ENCODE measurements around the gene PRR15L.

DNA sequence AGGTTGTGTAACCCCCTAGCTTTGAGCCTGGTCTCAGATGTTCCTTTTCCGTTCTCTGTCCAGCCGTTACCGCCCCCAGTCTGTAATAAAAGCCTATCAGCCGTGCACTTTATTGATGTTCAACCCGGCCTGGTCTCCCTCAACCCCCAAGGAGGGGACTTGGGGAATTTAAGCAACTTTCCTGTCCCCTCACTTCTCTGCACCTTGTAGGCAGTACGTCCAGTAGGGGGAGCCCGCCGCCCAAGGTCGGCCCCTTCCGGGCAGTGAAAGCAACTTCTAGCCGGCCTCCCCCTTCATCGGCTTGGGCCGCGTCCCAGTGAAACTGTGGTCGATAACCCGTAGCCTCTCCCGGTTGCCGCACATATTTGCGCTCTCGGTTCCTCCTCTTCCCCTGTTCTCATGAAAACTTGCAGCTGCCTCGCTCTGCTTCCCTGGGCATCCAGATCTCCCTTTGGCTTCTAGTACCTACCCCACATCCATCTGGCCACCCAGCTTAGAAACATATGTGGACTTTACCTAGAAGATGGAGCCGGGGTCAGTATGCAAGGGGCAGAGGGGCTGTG lies 8.4 kb downstream of the PRR15L start:
- no peak for TF ChIP-seq EZH2phosphoT487 (conservative IDR thresholded peaks at IDR 0.05; ENCODE audit: low read length)
- TF ChIP-seq, protein P1, sequence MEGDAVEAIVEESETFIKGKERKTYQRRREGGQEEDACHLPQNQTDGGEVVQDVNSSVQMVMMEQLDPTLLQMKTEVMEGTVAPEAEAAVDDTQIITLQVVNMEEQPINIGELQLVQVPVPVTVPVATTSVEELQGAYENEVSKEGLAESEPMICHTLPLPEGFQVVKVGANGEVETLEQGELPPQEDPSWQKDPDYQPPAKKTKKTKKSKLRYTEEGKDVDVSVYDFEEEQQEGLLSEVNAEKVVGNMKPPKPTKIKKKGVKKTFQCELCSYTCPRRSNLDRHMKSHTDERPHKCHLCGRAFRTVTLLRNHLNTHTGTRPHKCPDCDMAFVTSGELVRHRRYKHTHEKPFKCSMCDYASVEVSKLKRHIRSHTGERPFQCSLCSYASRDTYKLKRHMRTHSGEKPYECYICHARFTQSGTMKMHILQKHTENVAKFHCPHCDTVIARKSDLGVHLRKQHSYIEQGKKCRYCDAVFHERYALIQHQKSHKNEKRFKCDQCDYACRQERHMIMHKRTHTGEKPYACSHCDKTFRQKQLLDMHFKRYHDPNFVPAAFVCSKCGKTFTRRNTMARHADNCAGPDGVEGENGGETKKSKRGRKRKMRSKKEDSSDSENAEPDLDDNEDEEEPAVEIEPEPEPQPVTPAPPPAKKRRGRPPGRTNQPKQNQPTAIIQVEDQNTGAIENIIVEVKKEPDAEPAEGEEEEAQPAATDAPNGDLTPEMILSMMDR (IDR thresholded peaks at IDR 0.05; ENCODE audit: insufficient read depth, low read length, poor library complexity, severe bottlenecking): peak; percentile 87

All from SU-DHL-6 (cell line).